Upper lobe of right lung (tissue), 1 donor: ENCODE measurements around the gene GTPBP10. TPM values are rescaled to one million over a fixed set of nuclear protein-coding genes. Genes with fewer than 3 reads are reported as not detected.
"Not testable (repeated sequence)": the region's sequence is repeated elsewhere in the genome, so short reads cannot be mapped to it uniquely, and the experiment has no call there.

ENCODE experiments used
- ATAC-seq: fragments of 200-7000 bp; cut with Tn5 transposase; one replicate; pipeline ENCODE4 v1.9.1; 2020; ENCODE audit warnings: mild to moderate bottlenecking, moderate library complexity
- DNase-seq: peaks from one replicate; pipeline ENCODE4 v3.0.0-alpha.2; 2020
- H3K27ac ChIP-seq: fragments of 200-600 bp; one replicate; pipeline ENCODE4 v1.8.0; 2022
- H3K27me3 ChIP-seq: fragments of 200-600 bp; one replicate; pipeline ENCODE4 v1.8.0; 2022; ENCODE audit warnings: mild to moderate bottlenecking
- H3K36me3 ChIP-seq: fragments of 200-600 bp; one replicate; pipeline ENCODE4 v1.8.0; 2022
- H3K4me1 ChIP-seq: fragments of 200-600 bp; one replicate; pipeline ENCODE4 v1.8.0; 2022
- H3K4me3 ChIP-seq: fragments of 200-600 bp; one replicate; pipeline ENCODE4 v1.8.0; 2022; ENCODE audit warnings: mild to moderate bottlenecking
- H3K9me3 ChIP-seq: fragments of 200-600 bp; one replicate; pipeline ENCODE4 v1.8.0; 2022
- intact Hi-C: fragments of 100-400 bp; cut with DNase I; formaldehyde crosslinking; loops from one replicate; pipeline ENCODE4 v1.11.0; 2022
- total RNA-seq: library from RNA; stranded (reverse); fragmentation: NEBNext Ultra II Directional; extraction: Animal tissue kit (Norgen Biotek cat#: 25700); gene quantifications from one replicate; pipeline ENCODE4 v1.2.1, GENCODE V29; 2021
- TF ChIP-seq, protein P1 (sequence below): fragments of 200-600 bp; IDR thresholded peaks from one replicate; pipeline ENCODE4 v1.8.0; 2022; ENCODE audit warnings: antibody characterized with exemption
- donor health status: DM: no; HTN: yes; CAD: no; lungs with severe emphysema.

Gene GTPBP10
- total RNA-seq, 1 donor from 2014 or later, result 19.9 TPM

DNA sequence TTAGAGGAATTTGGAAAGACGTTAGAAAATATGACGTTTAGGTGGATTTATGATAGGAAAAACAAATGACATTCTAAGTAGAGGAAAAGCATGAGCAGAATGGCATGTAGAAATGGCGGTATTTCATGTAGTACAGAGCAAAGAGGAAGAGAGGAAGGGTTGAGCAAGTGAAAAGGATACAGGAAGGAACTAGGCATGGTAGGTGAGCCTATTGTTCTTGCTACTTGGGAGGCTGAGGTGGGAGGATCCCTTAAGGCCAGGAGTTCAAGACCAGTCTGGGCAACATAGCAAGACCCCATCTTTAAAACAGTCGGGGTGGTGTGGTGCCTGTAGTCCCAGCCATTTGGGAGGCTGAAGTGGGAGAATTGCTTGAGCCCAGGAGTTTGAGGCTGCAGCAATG, 1.2 kb downstream of the GTPBP10 start:
- Histone ChIP-seq H3K4me3 (peak overlapping the region; percentile 78), H3K9me3 (no peaks in the 10 kb centered on the region), H3K4me1 (peaks cover 9% of the 10 kb centered on the region), H3K27ac (no peak overlapping the region), H3K27me3 (no peaks in the 10 kb centered on the region), H3K36me3 (no peaks in the 10 kb centered on the region)
- TF ChIP-seq, protein P1, sequence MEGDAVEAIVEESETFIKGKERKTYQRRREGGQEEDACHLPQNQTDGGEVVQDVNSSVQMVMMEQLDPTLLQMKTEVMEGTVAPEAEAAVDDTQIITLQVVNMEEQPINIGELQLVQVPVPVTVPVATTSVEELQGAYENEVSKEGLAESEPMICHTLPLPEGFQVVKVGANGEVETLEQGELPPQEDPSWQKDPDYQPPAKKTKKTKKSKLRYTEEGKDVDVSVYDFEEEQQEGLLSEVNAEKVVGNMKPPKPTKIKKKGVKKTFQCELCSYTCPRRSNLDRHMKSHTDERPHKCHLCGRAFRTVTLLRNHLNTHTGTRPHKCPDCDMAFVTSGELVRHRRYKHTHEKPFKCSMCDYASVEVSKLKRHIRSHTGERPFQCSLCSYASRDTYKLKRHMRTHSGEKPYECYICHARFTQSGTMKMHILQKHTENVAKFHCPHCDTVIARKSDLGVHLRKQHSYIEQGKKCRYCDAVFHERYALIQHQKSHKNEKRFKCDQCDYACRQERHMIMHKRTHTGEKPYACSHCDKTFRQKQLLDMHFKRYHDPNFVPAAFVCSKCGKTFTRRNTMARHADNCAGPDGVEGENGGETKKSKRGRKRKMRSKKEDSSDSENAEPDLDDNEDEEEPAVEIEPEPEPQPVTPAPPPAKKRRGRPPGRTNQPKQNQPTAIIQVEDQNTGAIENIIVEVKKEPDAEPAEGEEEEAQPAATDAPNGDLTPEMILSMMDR, result no peak
- ATAC-seq (no peak), DNase-seq (no peak)
- intact Hi-C loops, result no loop called here

DNA sequence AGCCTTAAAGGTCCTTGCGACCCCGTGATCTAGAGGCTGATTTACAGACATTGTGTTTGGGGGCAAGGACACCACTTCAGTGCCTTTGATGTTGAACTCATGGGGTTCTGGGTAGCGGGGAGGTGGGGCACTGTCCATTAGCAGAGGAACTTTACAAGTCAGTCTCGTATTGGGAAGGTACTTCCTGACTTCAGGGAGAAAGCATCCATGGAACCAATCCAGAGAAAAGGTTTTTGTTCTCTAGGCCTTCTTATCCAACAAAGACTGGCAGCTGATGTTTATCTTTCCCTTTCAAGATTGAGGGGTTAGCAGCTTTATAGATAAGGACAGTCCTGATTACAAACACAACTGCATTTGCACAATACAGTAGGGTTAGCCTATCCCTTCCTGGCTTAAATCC, 2.8 kb downstream of the GTPBP10 start:
- no peaks in the 10 kb centered on the region for H3K27me3 ChIP-seq
- no peak overlapping the region for H3K4me3 ChIP-seq
- H3K36me3 ChIP-seq, result peaks cover 13% of the 10 kb centered on the region
- no peak for ATAC-seq
- DNase-seq, result no peak
- H3K9me3 ChIP-seq, result no peaks in the 10 kb centered on the region
- H3K27ac ChIP-seq, result no peak overlapping the region
- TF ChIP-seq, protein P1, result no peak
- peaks cover 9% of the 10 kb centered on the region for H3K4me1 ChIP-seq
- intact Hi-C loops, result no loop called here

DNA sequence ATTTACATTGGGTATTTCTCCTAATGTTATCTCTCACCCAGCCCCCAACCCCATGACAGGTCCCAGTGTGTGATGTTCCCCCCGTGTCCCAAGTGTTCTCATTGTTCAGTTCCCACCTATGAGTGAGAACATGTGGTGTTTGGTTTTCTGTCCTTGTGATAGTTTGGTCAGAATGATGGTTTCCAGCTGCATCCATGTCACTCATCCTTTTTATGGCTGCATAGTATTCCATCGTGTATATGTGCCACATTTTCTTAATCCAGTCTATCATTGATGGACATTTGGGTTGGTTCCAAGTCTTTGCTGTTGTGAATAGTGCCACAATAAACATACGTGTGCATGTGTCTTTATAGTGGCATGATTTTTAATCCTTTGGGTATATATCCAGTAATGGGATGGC, 3.5 kb downstream of the GTPBP10 start:
- DNase-seq, H3K27me3 ChIP-seq, intact Hi-C loops, H3K9me3 ChIP-seq, H3K27ac ChIP-seq, H3K4me3 ChIP-seq, ATAC-seq, H3K4me1 ChIP-seq: not testable (repeated sequence)
- peaks cover 20% of the 10 kb centered on the region for H3K36me3 ChIP-seq

DNA sequence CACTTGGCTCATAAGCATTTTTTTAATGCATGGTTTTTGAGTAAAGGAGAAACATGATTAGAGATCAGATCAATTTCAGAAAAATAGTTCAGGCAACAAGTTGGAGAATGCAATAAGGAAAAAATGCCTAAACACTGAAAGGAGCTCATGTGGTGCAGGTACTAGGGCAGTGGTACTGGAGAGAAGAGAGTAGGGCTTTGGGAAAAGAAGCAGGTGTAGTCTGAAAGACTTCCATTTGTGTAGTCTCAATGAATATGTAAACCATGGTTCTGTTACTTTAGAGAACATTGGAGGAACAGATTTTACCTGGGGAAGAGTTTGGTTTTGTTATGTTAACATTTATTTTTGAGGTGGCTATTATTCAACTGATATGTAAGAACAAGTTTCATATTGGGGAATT, 5.5 kb downstream of the GTPBP10 start:
- no peak for DNase-seq
- TF ChIP-seq, protein P1, result no peak
- H3K4me3 ChIP-seq, result no peak overlapping the region
- intact Hi-C loops, result no loop called here
- no peak for ATAC-seq
- H3K9me3 ChIP-seq, result no peaks in the 10 kb centered on the region
- H3K27me3 ChIP-seq, result no peaks in the 10 kb centered on the region
- no peak overlapping the region for H3K27ac ChIP-seq
- H3K36me3 ChIP-seq, result peaks cover 39% of the 10 kb centered on the region
- peaks cover 9% of the 10 kb centered on the region for H3K4me1 ChIP-seq

DNA sequence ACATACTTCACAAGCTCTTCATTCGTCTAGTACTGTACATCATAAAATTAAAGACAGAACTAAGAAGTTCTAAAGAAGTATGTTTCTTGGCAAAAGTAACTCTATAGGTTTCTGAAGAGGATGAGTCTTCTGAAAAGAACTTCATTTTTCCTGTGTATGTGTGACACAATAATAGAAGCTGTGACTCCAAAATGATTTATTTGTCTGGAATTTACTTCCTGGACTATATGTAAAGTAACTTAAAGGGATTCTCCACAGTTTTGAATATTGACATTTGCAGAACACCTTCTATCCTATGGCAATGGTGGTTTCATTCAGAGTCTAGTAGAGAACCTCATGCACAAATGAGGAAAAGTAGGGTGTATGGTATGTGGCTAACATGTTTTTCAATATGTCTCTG, 36.9 kb downstream of the GTPBP10 start:
- Histone ChIP-seq H3K27ac (no peak overlapping the region), H3K9me3 (no peaks in the 10 kb centered on the region), H3K4me1 (no peaks in the 10 kb centered on the region), H3K36me3 (peaks cover 81% of the 10 kb centered on the region), H3K4me3 (no peak overlapping the region), H3K27me3 (no peaks in the 10 kb centered on the region)
- TF ChIP-seq, protein P1, result no peak
- ATAC-seq (no peak), DNase-seq (no peak)
- intact Hi-C loops, result no loop called here

DNA sequence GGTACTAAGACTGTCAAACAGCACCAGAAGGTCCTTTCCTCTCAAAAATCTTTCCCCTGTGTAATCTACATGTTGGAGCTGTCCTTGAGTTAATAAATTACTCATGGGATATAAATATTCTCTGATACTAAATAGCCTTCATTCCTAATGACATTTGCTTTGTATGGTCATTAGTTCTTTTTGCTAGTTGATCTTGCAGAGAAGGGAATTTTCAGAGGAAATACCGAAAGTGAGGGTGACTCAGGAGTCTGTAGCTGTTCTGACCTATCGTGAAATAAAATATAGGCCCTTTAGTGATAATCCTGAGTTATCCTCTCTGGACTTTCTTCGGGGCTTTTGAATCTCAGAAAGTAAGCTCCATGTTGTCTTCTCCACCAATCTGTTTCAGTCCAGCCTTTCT, 37.3 kb downstream of the GTPBP10 start:
- Histone ChIP-seq H3K27ac (no peak overlapping the region), H3K4me3 (no peak overlapping the region), H3K9me3 (no peaks in the 10 kb centered on the region), H3K4me1 (no peaks in the 10 kb centered on the region), H3K36me3 (peaks cover 76% of the 10 kb centered on the region), H3K27me3 (no peaks in the 10 kb centered on the region)
- intact Hi-C loops, result no loop called here
- DNase-seq (no peak), ATAC-seq (no peak)
- TF ChIP-seq, protein P1, result no peak
